ENCODE measurements around the gene UPF3A.

UPF3A gene

DNA sequence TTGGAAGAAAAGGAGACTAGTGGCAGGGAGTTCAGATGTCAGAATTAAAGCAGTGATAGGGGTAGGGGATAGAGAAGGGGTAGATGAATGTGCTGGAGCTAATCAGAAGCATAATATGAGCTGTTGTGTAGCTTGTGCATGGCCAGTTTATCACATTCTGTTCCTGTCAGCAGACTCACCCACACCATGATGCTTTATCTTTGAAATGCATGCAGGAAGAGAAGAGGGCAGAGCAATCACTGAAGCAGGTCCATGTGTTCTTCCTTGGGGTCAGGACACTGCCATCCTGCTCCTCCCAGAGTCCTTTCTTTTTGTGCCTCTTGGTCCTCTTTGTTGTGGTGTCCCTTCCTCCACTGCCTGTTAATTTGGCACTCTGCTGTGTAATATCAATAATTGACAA is 38.7 kb downstream of the UPF3A start:
- Histone ChIP-seq H3K9me3 (no peaks in the 10 kb centered on the region), H3K4me3 (ENCODE audit: low read depth in 1 of 2, low read length in 1 of 2) (no peak overlapping the region), H3K27me3 (no peaks in the 10 kb centered on the region), H3K27ac (no peak overlapping the region), H3K4me1 (ENCODE audit: control insufficient read depth in 1 of 2, insufficient read depth in 1 of 2, low read depth in 1 of 2, low read length in 1 of 2) (peaks cover 5 to 9% of the 10 kb centered on the region in 2 experiments), H3K36me3 (peaks cover 25% of the 10 kb centered on the region)
- no peak for TF ChIP-seq CTCF (IDR thresholded peaks at IDR 0.05)

DNA sequence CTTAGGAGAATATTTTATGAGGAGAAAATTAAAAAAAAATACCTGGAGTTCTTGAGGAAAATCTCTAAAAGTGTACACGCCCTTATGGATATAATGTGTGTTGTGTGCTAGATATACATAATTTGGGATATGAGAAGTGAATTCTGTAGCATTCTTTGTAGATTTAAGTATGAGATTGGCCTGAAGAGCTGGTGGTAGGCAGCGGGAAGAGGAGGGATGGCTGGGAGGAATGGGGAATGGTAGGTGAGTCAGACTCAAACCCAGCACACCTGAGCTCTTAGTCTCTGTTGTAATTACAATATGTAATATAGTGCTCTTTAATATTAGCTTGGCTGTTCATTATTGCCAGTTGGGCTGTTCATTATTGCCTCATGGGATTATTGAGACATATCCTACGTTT is 39.9 kb downstream of the UPF3A start:
- Histone ChIP-seq H3K4me1 (ENCODE audit: control insufficient read depth in 1 of 2, insufficient read depth in 1 of 2, low read depth in 1 of 2, low read length in 1 of 2) (peaks cover 10 to 12% of the 10 kb centered on the region in 2 experiments), H3K27me3 (no peaks in the 10 kb centered on the region), H3K27ac (no peak overlapping the region), H3K4me3 (ENCODE audit: low read depth in 1 of 2, low read length in 1 of 2) (no peak overlapping the region), H3K36me3 (peaks cover 25% of the 10 kb centered on the region), H3K9me3 (no peaks in the 10 kb centered on the region)
- no peak for TF ChIP-seq CTCF (IDR thresholded peaks at IDR 0.05)

DNA sequence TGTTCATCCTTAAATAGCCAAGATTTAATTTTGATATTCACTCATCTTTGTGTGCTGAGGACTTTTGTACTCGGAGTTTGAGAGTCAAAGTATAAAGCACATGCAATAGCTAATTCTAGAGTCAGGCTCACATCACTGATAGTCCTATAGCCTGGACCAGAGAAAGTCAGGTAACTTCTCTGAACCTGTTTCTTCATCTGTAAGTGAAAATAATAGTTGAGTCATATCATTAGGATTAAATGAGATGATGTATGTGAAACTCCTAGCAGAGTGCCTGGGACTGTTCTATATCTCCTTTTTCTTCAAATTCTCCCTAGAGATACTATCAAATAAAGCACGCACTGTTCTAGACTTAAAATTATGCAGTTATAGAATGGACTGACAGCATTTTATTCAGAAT is 41.9 kb downstream of the UPF3A start:
- TF ChIP-seq CTCF (IDR thresholded peaks at IDR 0.05), result no peak
- Histone ChIP-seq H3K27me3 (no peaks in the 10 kb centered on the region), H3K9me3 (no peaks in the 10 kb centered on the region), H3K4me3 (ENCODE audit: low read depth in 1 of 2, low read length in 1 of 2) (no peak overlapping the region), H3K27ac (no peak overlapping the region), H3K4me1 (ENCODE audit: control insufficient read depth in 1 of 2, insufficient read depth in 1 of 2, low read depth in 1 of 2, low read length in 1 of 2) (peaks cover 12 to 19% of the 10 kb centered on the region in 2 experiments), H3K36me3 (peaks cover 25% of the 10 kb centered on the region)

- no peak for TF ChIP-seq CTCF (IDR thresholded peaks at IDR 0.05)
- no peaks in the 10 kb centered on the region for H3K27me3 ChIP-seq
- H3K36me3 ChIP-seq, result peaks cover 25% of the 10 kb centered on the region
- no peak overlapping the region for H3K4me3 ChIP-seq (ENCODE audit: low read depth in 1 of 2, low read length in 1 of 2)
- peak overlapping the region; percentile 78 for H3K27ac ChIP-seq
- H3K9me3 ChIP-seq, result no peaks in the 10 kb centered on the region
- H3K4me1 ChIP-seq (ENCODE audit: control insufficient read depth in 1 of 2, insufficient read depth in 1 of 2, low read depth in 1 of 2, low read length in 1 of 2), result peaks cover 12 to 19% of the 10 kb centered on the region in 2 experiments
Measured at GRCh38 chr13:114324334-114324733, 42.9 kb downstream of the UPF3A start.

- peaks cover 12 to 19% of the 10 kb centered on the region in 2 experiments for H3K4me1 ChIP-seq (ENCODE audit: control insufficient read depth in 1 of 2, insufficient read depth in 1 of 2, low read depth in 1 of 2, low read length in 1 of 2)
Measured at GRCh38 chr13:114325729-114326128, 44.3 kb downstream of the UPF3A start.

More at GRCh38 chr13:114325729-114326128, 44.3 kb downstream of the UPF3A start:
- H3K9me3 ChIP-seq, result no peaks in the 10 kb centered on the region
- peak overlapping the region; percentile 78 for H3K27ac ChIP-seq
- H3K4me3 ChIP-seq (ENCODE audit: low read depth in 1 of 2, low read length in 1 of 2), result no peak overlapping the region
- TF ChIP-seq CTCF (IDR thresholded peaks at IDR 0.05), result no peak
- peaks cover 25% of the 10 kb centered on the region for H3K36me3 ChIP-seq
- no peaks in the 10 kb centered on the region for H3K27me3 ChIP-seq
